Superior temporal gyrus (tissue), 1 donor: ENCODE data around the gene CGB8.

ENCODE experiments used
- DNase-seq: peaks from one replicate; pipeline ENCODE4 v3.0.0-alpha.2; 2016; ENCODE audit errors: extremely low spot score

The CGB8 gene

DNA sequence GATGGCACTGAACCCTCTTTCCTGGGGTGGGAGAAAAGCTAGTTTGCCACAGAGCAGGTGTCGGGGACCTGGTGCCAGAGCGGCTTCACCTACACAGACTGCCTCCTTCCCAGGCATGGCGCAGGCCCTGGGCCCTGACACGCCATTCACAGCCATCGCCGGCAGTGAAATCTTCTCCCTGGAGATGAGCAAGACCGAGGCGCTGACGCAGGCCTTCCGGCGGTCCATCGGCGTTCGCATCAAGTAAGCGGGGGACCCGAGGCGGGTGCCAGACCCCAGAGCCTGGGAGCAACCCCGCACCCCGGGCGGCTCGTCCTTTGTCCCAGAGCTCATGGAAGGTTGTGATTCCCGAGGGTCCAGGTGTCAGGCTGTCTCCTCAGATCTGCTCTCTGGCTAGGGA is 42.0 kb downstream of the CGB8 start:
- DNase-seq, result no peak

GRCh38 chr19:49004964-49005614 is 43.8 kb downstream of the CGB8 start:
- no peak for DNase-seq

DNA sequence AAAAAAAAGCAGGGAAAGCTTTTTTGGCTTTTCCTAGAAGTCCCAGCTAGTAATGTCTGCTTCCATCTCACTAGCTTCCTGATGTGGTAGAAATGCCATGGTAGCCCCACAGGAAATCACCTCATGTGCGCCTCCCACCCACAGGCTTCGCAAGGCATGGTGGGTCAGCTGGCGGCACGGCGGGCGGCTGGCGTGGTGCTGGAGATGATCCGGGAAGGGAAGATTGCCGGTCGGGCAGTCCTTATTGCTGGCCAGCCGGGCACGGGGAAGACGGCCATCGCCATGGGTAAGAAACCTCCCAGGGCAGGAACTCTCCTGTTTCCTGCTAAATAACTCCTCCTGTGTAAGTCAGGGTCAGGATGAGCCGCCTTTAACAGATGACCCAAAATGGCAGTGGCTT is 44.8 kb downstream of the CGB8 start:
- no peak for DNase-seq

DNA sequence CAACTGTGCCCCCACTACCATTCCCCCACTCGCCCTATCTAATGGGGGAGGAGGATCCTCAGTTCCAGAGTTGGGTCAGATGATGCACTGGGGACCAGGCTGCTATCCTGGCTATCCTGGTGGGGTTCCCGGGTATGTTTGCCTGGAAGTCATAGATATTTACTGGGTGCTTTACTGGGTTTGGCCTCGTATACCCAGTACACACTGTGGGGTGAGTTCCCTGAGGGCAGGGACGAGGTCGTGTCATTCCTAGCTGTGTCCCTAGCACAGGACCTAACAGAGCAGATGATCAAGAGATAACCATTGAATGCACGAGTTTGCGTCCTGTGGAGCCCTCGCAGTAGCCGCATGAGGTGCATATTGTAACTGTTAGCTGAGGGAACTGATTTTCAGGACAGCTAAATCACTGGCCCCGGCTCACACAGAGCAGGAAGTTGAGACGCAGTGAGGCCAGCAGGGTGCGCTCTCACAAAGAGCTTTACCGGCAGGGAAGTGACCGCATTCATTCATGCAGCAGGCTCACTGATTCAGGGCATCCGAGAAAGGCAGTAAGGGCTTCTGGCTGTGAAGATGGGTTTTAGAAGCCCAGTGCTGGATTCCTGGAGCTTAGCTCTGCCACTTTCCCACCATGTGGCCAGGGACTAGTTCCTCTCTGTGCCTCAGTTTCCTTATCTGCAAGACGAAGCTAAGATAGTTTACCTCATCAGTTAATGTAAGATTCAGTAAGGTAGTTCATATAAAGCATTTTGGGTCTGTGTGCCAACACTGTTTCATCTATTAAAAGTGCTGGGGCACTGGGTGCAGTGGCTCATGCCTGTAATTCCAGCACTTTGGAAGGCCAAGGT is 49.2 kb downstream of the CGB8 start:
- DNase-seq, result peak; percentile 22

- no peak for DNase-seq
Measured at GRCh38 chr19:48997972-48998371, 50.9 kb downstream of the CGB8 start.
